HTR-8/SVneo (cell line): ENCODE measurements around the gene SLC6A18.

Source experiments
- DNase-seq: peaks from one replicate; pipeline ENCODE4 v3.0.0; 2011; ENCODE audit warnings: low spot score, mixed read lengths; ENCODE audit not compliant: insufficient read length
- FAIRE-seq: peaks from 2 replicates; lab custom pipeline; 2011; peaks lifted over from hg19 to GRCh38; lab: Jason Lieb, UNC

Gene SLC6A18

DNA sequence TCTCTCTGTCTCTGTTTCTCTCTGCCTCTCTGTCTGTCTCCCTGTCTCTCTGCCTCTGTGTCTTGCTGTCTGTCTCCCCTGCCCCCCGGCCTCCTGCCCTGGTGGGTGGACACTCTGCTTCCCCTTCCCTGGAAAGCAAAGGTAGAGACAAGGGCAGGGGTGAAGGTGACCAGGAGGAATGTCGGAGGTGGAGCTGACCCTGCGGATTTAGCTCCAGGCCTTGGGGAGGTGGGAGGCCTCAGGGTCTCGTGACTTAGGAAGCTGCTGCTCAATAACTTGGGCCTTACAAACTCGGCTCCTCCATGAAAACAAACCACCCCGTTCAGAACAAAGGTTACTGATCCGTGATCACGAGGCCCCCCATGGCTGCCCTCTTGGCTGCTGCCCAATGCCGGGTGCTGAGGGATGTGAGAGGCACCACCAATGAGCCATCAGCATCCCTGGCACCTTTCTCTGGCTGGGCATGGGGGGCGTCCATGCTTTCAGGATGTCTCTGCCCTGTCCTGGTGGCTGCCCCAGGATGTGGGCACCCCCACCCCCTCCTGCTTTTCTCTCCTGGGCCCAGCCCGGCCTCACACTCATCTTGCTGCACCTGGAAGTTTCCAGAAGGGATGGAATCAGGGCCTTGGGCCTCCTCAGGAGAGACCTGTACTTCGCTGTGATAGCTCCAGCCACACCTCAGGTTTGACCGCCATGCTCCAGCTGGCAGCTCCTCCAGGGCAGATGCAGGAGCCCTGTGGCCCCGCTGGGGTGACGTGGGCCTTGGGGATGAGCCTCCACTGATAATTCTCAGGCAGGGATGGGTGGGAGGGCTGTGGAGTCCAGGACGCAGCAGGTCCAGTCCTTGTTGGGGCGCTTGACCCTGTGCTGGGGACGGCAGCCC lies 38.6 kb upstream of the SLC6A18 start:
- no peak for FAIRE-seq
- DNase-seq = no peak

DNA sequence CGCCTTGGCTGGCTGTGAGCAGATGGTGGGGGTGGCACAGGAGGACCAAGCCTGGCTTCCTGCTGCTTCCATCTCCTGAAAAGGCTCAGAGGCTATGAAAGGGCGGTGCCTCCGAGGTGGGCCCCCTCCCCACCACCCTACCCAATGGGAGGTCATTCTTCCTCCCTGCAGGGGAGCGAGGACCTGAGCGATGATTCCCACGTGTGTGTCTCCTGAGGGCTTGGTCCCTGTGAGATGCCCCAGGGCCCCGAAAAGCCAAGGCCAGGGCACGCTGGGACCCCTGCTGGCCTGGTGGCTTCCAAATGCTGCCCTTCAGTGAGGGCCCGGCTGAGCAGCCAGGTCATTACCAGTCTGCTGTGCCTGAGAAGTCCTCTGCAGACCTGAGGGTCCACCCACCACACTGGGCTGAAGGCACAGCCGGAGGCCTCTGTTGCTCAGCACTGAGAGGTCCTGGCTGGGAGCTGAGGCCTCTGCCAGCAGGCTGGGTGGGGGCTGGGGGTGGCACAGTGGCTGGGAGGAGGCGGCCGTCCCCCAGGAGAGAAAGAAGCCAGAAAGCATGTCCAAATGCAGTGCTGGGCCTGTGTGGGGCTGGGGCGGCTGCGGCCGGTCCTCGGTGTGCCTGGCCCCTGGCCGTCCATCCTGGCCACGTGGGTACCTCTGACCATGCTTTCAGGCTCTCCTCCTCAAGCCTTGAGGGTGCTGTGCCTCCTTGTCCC lies 37.8 kb upstream of the SLC6A18 start:
- no peak for DNase-seq
- FAIRE-seq = no peak

DNA sequence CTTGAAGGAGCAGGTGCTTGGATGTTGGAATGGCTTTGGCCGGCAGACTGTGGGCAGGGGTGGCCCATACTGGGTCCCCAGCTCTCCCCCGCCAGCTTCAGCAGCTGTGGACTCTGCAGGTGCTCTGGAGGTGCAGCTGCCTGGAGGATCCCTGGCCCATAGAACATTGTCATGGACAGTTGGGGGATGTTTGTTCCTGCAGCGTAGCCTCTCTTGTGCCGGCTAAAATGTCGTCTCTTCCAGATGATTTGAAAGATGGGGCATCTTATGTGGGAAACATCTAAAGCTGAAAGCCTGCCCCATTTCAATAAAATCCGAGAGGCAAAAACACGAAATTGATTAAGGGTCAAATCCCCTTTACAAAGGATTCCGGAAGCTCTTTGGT lies 37.2 kb upstream of the SLC6A18 start:
- FAIRE-seq (no peak), DNase-seq (no peak)

GRCh38 chr5:1188464-1188863 lies 36.7 kb upstream of the SLC6A18 start:
- DNase-seq = no peak
- no peak for FAIRE-seq

- DNase-seq = no peak
- FAIRE-seq = no peak
Observed at GRCh38 chr5:1189269-1189668, 35.9 kb upstream of the SLC6A18 start.

DNA sequence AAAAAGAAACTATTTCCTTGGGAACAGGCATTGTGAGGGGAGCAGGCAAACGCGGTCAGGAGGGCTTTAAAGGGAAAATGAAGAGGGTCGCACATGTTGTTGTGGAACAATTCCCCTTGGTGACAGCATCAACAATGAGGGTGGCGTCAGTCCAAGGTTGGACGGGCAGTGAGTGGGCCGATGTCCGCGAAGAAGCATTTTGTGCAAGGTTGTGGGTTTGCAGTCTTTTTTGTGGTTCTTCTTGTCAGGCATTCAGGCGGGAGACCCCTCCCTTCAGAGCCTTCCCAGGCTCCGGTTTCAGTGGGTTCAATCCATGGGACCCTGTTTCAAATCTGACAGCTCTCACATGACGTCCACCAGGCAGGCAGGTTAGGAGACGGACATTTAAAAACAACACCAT lies 34.9 kb upstream of the SLC6A18 start:
- no peak for DNase-seq
- no peak for FAIRE-seq

DNA sequence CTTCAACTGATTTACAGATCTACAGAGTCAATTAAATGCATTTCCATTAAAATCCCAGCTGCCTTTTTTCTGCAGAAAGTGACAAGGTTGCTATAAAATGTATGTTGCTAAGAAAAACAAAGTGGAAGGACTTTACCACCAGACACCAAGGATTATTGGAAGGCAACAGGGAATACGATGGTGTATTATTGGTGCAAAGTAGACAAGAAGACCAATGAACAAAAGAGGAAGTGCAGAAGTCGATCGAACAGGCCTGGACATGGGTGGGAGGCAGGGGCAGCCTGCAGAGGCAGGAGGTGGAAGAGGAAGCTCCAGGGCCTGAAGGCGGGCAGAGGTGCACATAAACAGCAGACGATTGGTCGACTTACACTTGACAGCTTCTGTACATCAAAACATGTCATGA lies 34.3 kb upstream of the SLC6A18 start:
- FAIRE-seq (no peak), DNase-seq (no peak)

DNA sequence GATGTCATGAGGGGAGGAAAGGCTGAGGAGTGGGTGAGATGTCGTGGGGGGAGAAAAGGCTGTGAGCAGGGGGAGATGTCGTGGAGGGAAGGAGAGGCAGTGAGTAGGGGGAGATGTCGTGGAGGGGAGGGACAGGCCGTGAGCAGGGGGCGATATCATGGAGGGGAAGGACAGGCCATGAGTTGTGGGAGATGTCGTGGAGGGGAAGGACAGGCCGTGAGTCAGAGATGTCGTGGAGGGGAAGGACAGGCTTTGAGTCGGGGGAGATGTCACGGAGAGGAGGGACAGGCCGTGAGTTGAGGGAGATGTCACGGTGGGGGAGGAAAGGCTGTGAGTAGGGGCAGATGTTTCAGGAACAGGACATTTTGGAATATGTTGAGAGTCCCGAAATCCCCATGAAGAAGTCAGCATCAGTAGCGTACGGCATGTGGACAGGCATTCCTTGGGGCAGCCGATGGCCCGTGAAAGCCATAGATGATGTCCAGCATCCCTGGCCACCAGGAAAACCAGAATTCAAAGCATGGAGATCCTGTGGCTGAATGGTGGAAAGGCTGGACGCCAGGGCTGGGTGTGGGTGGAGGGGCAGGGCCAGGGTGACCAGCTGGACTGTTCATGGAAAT lies 32.1 kb upstream of the SLC6A18 start:
- no peak for DNase-seq
- no peak for FAIRE-seq

GRCh38 chr5:1193591-1193985 lies 31.6 kb upstream of the SLC6A18 start:
- DNase-seq (no peak), FAIRE-seq (no peak)

GRCh38 chr5:1194378-1194777 lies 30.8 kb upstream of the SLC6A18 start:
- FAIRE-seq = no peak
- no peak for DNase-seq

GRCh38 chr5:1195439-1195838 lies 29.7 kb upstream of the SLC6A18 start:
- FAIRE-seq (no peak), DNase-seq (no peak)

DNA sequence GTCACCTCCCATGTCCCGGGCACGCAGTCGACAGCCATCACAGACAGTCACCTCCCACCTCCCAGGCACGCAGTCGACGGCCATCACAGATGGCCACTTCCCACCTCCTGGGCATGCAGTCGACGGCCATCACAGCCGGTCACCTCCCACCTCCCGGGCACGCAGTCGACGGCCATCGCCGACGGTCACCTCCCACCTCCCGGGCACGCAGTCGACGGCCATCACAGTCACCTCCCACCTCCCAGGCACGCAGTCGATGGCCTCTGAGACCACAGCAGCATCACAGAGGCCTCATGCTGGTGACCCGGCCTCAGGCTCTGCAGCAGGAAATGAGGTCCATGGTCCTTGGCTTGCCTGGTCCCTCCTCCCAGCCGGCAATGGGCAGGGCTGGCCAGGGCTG lies 29.3 kb upstream of the SLC6A18 start:
- DNase-seq (no peak), FAIRE-seq (no peak)

- FAIRE-seq (no peak), DNase-seq (no peak)
Observed at GRCh38 chr5:1196562-1196961, 28.6 kb upstream of the SLC6A18 start.

- FAIRE-seq (no peak), DNase-seq (no peak)
Observed at GRCh38 chr5:1197876-1198666, 27.1 kb upstream of the SLC6A18 start.

DNA sequence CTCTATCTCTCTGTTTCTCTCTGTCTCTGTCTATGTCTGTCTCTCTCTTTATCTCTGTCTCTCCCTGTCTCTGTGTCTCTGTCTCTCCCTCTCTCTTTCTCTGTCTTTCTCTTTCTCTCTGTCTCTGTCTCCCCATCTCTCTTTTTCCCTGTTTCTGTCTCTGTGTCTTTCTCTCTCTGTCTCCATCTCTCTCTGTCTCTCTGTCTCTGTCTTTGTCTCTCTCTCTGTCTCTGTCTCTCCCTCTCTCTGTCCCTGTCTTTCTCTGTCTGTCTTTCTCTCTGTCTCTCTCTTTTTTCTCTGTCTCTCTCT lies 25.9 kb upstream of the SLC6A18 start:
- DNase-seq = no peak

DNA sequence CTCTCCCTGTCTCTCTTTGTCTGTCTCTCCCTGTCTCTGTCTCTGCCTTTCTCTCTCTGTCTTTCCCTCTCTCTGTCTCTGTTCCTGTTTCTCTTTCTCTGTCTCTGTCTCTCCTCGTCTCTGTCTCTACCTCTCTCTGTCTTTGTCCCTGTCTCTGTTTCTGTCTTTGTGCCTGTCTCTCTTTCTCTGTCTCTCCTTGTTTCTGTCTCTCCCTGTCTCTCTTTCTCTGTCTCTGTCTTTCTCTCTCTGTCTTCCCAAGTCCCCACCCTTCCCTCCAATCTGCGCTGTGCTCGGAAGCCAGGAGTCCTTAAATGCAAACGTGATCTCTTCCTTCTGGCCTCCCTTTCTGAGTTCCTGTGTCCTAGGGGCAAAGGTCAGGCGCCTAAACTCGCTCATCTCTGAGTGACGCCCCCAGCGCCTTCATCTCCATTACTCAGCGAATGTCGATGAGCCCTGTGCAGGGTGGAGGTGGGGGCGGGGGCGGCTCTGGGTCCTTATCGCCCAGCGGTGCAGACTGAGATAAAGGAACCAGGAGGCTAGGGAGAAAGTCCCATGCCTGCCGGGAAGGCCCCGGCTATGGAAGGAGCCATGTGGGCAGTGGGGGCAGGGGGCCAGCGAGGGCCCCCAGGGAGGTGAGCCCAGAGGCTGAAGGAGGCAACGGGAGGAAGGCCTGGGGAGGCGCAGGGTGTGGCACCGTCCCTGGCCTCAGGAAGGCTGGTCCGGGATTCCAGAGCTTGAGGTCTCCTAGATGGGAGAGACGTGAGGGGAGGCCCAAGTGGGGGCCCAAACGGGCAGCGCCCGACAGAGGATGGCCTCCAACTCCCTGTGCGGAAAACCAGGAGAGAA lies 25.3 kb upstream of the SLC6A18 start:
- no peak for DNase-seq
- FAIRE-seq = no peak

More for the DNA sequence above, 25.9 kb upstream of the SLC6A18 start:
- no peak for FAIRE-seq

- FAIRE-seq (no peak), DNase-seq (no peak)
Observed at GRCh38 chr5:1200495-1201326, 24.5 kb upstream of the SLC6A18 start.

DNA sequence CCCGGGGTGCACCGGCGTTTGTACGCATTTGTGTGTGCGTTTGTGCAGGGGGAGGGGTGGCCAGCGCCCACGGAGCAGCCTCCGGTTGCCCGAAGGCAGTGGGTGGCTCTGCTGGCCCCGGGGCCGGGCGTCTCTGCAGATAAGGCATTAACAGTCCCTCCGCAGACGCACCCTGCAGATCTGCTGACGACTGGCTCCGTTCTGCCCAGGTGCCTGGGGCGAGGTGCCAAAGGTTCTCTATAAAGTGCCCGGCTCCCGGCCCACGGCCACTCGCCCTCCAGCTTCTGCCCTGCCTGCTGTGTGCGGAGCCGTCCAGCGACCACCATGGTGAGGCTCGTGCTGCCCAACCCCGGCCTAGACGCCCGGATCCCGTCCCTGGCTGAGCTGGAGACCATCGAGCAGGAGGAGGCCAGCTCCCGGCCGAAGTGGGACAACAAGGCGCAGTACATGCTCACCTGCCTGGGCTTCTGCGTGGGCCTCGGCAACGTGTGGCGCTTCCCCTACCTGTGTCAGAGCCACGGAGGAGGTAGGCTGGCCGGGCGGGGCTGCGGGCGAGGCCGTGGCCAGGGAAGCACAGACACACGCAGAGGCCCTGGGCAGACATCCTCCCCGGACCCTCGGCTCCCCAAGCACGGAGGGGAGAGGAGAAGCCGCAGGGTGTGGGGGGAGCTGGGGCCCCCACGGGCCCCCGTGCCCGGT lies 23.7 kb upstream of the SLC6A18 start, which contains the start of gene SLC6A19:
Gene SLC6A19 (plus strand): TSS at position 269 of the 699 bp plus-strand sequence. CDS start 56 bp downstream, at position 325.
- DNase-seq (no peak), FAIRE-seq (no peak)
